Endothelial cell of umbilical vein (primary cell): Measurements from ENCODE around the gene UROC1. TPM values are rescaled to one million over a fixed set of nuclear protein-coding genes. Genes with fewer than 3 reads are reported as not detected.

Experiments
- BruUV-seq: library from RNA; stranded (reverse); fragments of 400-500 nt; replicated peaks from 2 replicates; lab custom pipeline; 2021; lab: Mats Ljungman, UMichigan
- CTCF ChIA-PET: fragments of 300-600, 350-600 bp; sonication (Branson Sonifier 250); formaldehyde crosslinking; loops from one replicate; lab custom pipeline; 2021; ENCODE audit warnings: antibody characterized with exemption, inconsistent platforms; lab: Charles Lee
- POLR2A ChIA-PET: fragments of 300-600, 350-600 bp; sonication (Branson Sonifier 250); formaldehyde crosslinking; loops from one replicate; lab custom pipeline; 2021; ENCODE audit warnings: antibody characterized with exemption, inconsistent platforms; lab: Charles Lee
- DNase-seq: peaks from one replicate; pipeline ENCODE4 v3.0.0-alpha.2; 2011; ENCODE audit warnings: low read depth, low spot score
- FAIRE-seq: peaks from 2 replicates; lab custom pipeline; 2011; peaks lifted over from hg19 to GRCh38; lab: Jason Lieb, UNC
- H2AFZ ChIP-seq: 2 replicates; pipeline ENCODE4 v1.6.0; 2012; ENCODE audit warnings: low read depth, low read length, control low read depth, inconsistent platforms
- H3K27ac ChIP-seq: 2 replicates; pipeline ENCODE4 v1.5.1; 2011; ENCODE audit warnings: low read depth, mild to moderate bottlenecking, control low read depth, low read length, moderate library complexity; ENCODE audit not compliant: insufficient read depth
- H3K27me3 ChIP-seq, 2 experiments: 2 replicates each; pipeline versions ENCODE4 v1.6.0 to v1.6.1; 2011; ENCODE audit warnings: low read length in 2 of 2, mixed read lengths in 1 of 2; ENCODE audit not compliant: control insufficient read depth in 2 of 2, insufficient read depth in 2 of 2
- H3K36me3 ChIP-seq, 2 experiments: 2 replicates in 1 of 2; 3 replicates in 1 of 2; pipeline ENCODE4 v1.5.1; 2011; ENCODE audit warnings: low read length in 2 of 2, mild to moderate bottlenecking in 1 of 2, moderate library complexity in 1 of 2; ENCODE audit not compliant: control insufficient read depth in 2 of 2, insufficient read depth in 2 of 2; ENCODE audit errors: extremely low read depth in 1 of 2
- H3K4me1 ChIP-seq: 3 replicates; pipeline ENCODE4 v1.5.1; 2011; ENCODE audit warnings: mild to moderate bottlenecking, low read length; ENCODE audit not compliant: control insufficient read depth, insufficient read depth; ENCODE audit errors: extremely low read depth
- H3K4me2 ChIP-seq: 2 replicates; pipeline ENCODE4 v1.6.1; 2011; ENCODE audit warnings: low read length, control low read depth, mixed read lengths; ENCODE audit not compliant: insufficient read depth
- H3K4me3 ChIP-seq, 3 experiments: fragments of 200-600 bp in 1 of 3; sonication (generic), shearing (Covaris generic) in 1 of 3; replicated peaks in 1 of 3; 2 replicates each; pipeline ENCODE4 v1.5.1; 2011 to 2016; ENCODE audit warnings: control low read depth in 3 of 3, low read length in 3 of 3, mild to moderate bottlenecking in 2 of 3, inconsistent platforms in 1 of 3, low read depth in 1 of 3, moderate library complexity in 1 of 3; ENCODE audit not compliant: insufficient read depth in 1 of 3
- H3K79me2 ChIP-seq: 2 replicates; pipeline ENCODE4 v1.6.0; 2012; ENCODE audit warnings: low read length, inconsistent platforms; ENCODE audit not compliant: control insufficient read depth, insufficient read depth
- H3K9ac ChIP-seq: replicated peaks from 2 replicates; pipeline ENCODE3; 2011; ENCODE audit warnings: low read length, control low read depth; ENCODE audit not compliant: insufficient read depth; ENCODE audit errors: extremely low read depth
- H3K9me1 ChIP-seq: replicated peaks from 3 replicates; pipeline ENCODE4 v1.6.0; 2011; ENCODE audit warnings: mild to moderate bottlenecking, low read length; ENCODE audit not compliant: control insufficient read depth, insufficient read depth; ENCODE audit errors: extremely low read depth
- H3K9me3 ChIP-seq: replicated peaks from 2 replicates; pipeline ENCODE4 v1.5.1; 2012; ENCODE audit warnings: low read length, inconsistent platforms; ENCODE audit not compliant: control insufficient read depth, insufficient read depth
- H4K20me1 ChIP-seq: replicated peaks from 2 replicates; pipeline ENCODE3; 2011; ENCODE audit warnings: mild to moderate bottlenecking, low read length; ENCODE audit not compliant: control insufficient read depth, insufficient read depth; ENCODE audit errors: extremely low read depth
- CTCF ChIP-seq, 2 donors: IDR thresholded peaks; 1 replicate in 1 of 2; 2 replicates in 1 of 2; pipeline ENCODE4 v1.5.1; 2011; ENCODE audit warnings: low read length in 2 of 2, mild to moderate bottlenecking in 2 of 2, moderate library complexity in 2 of 2, control low read depth in 1 of 2, inconsistent platforms in 1 of 2, low read depth in 1 of 2; ENCODE audit not compliant: insufficient read depth in 1 of 2; ENCODE audit errors: extremely low read depth in 1 of 2
- EZH2 ChIP-seq: IDR thresholded peaks from 2 replicates; pipeline ENCODE4 v1.6.1; 2012; ENCODE audit warnings: borderline replicate concordance, low read depth, mild to moderate bottlenecking, moderate library complexity, low read length, inconsistent platforms; ENCODE audit not compliant: severe bottlenecking
- FOS ChIP-seq: IDR thresholded peaks from 2 replicates; pipeline ENCODE4 v1.6.1; 2011; ENCODE audit warnings: mild to moderate bottlenecking, low read length, moderate library complexity, borderline replicate concordance; ENCODE audit not compliant: insufficient read depth
- GATA2 ChIP-seq: IDR thresholded peaks from 2 replicates; pipeline ENCODE4 v1.7.0; 2011; ENCODE audit warnings: low read depth, mild to moderate bottlenecking, moderate library complexity, mixed read lengths, low read length; ENCODE audit not compliant: insufficient read length, insufficient read depth
- JUN ChIP-seq: IDR thresholded peaks from 2 replicates; pipeline ENCODE4 v1.6.1; 2011; ENCODE audit warnings: borderline replicate concordance, low read depth; ENCODE audit not compliant: insufficient read length, insufficient read depth
- dilution Hi-C: fragments of 300-500 bp; cut with MboI; formaldehyde crosslinking; loops from one replicate; pipeline ENCODE4 v1.15.0; 2019; ENCODE audit warnings: low sequenced_read_pairs; ENCODE audit not compliant: extremely low pct_ligation_motif_present
- intact Hi-C: fragments of 100-400 bp; cut with micrococcal nuclease; formaldehyde crosslinking; loops from one replicate; pipeline ENCODE4 v1.10.0; 2022
- polyA plus RNA-seq, 4 experiments: library from polyadenylated mRNA; depleted of rRNA in 3 of 4; stranded (reverse) in 3 of 4; unstranded in 1 of 4; fragments of >200 nt; gene quantifications; 2 replicates each; pipeline versions ENCODE4 v1.2.1 to v1.2.3, GENCODE V29; 2011 to 2012; ENCODE audit warnings: missing spikeins in 1 of 4
- total RNA-seq: library from RNA; stranded (reverse); gene quantifications from 2 replicates; pipeline ENCODE4 v1.2.3, GENCODE V29; 2021

Gene UROC1
- total and polyA plus RNA-seq, 2 donors (not counting 3 experiments of a cell fraction or from before 2014, with no cell fraction given): not detected

GRCh38 chr3:126485176-126485897 lies 32.2 kb downstream of the UROC1 start:
- no peaks in the 10 kb centered on the region for H3K9me3 ChIP-seq

More at GRCh38 chr3:126485176-126485897, 32.2 kb downstream of the UROC1 start:
- TF ChIP-seq EZH2 (no peak), FOS (no peak), GATA2 (no peak), CTCF (IDR thresholded peaks at IDR 0.05; ENCODE audit: extremely low read depth in 1 of 2, insufficient read depth in 1 of 2, low read depth in 1 of 2, low read length in 2 of 2) (no peak), JUN (no peak)
- no peaks in the 10 kb centered on the region for H3K36me3 ChIP-seq
- DNase-seq (no peak), FAIRE-seq (no peak)
- H3K4me1 ChIP-seq: peaks cover 15% of the 10 kb centered on the region
- dilution Hi-C loops (no loop called here), intact Hi-C loops (no loop called here)
- H3K9ac ChIP-seq: no peak overlapping the region
- H4K20me1 ChIP-seq: no peaks in the 10 kb centered on the region
- H3K27ac ChIP-seq: no peak overlapping the region
- ChIA-PET CTCF (interaction anchor here (1.1 kb wide), 1 partner anchor 11 kb away, joined by 3 read pairs; no protein-coding TSS in a partner anchor), POLR2A (no interaction called here)
- BruUV-seq: no TSS peak
- H3K27me3 ChIP-seq: peaks cover 0 to 1% of the 10 kb centered on the region in 2 experiments
- no peak overlapping the region for H3K4me3 ChIP-seq
- no peak overlapping the region for H3K4me2 ChIP-seq
- no peaks in the 10 kb centered on the region for H3K9me1 ChIP-seq
- no peaks in the 10 kb centered on the region for H3K79me2 ChIP-seq
- no peak overlapping the region for H2AFZ ChIP-seq
